Left kidney (tissue), 2 donors: Measurements from ENCODE around the gene LDLRAD4. TPM values are rescaled to one million over a fixed set of nuclear protein-coding genes. Genes with fewer than 3 reads are reported as not detected.
A peak's percentile ranks its signal among the peaks of the same experiment; 100 is the strongest.

ENCODE experiments used
- DNase-seq: peaks from one replicate; pipeline ENCODE4 v3.0.0-alpha.2; 2013
- polyA plus RNA-seq: library from polyadenylated mRNA; unstranded; fragments of 120-200 nt; gene quantifications from one replicate; pipeline ENCODE4 v1.2.1, GENCODE V29; 2013; ENCODE audit not compliant: insufficient read length

The LDLRAD4 gene
- polyA plus RNA-seq, 1 donor, result 9.7 TPM

DNA sequence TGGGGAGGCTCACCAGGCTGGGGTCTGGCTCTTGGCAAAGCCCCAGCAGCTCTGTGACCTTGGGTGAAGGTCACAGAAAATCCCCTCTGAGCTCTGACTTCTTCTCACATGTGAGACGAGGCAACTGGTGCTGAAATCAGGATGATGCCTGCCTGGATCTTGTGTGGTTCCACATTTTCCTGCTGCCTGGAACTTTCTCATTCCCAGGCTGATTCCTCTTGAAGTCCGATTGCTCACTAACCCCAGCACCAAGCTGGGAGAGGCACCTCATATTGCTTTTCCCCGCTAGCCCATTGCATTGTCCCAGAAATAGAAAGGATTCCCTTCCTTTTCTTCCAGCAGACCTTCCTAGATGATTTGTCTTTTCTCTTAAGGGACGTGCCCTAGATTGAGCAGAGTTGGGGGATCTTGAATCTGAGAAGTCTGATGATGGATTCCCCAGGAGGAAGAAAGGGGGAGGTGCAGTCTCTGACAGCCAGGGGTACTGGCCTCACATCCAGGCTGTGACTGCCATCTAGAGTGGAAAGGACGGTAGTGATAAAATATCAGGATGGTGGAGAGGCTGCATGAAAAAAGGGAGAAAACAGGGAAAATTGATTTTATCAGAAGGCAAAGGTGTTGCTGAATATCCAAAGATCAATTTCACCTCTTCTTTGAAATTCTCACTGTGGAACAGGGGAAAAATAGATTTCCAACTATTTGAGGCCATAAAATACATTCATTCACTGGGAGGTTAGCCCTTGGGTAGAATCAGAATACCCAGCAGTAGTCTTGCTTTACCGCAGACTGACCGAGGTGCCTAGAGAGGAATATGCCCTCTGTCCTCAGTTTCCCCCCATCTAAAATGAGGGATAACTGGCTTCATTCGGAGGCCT, 411.5 kb downstream of the LDLRAD4 start:
- peak; percentile 81 for DNase-seq

DNA sequence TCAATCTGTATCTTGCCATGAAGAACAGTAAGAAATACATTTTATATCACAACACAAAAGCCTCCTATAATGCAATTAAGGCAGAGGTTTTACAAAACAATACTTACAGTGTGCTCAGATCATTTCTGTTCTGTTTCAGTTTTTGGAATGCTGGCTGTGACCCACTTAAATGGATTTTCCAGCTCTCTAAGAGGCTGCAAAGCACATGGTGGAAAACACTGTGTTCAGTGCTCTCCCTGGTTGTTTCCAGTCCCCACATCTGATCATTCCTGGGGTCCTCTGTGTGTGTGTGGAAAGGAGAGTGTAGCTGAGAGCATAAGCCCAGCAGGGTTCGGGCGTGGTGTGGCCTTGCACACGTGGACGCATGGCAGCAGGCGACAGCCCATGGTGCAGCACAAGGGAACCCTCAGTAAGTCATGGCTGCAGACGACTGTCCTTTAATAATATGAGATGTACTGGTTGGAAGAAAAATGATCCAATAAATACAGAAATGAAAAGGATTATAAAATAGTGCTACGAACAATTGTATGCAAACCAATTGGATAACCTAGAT, 412.2 kb downstream of the LDLRAD4 start:
- DNase-seq, result no peak

DNA sequence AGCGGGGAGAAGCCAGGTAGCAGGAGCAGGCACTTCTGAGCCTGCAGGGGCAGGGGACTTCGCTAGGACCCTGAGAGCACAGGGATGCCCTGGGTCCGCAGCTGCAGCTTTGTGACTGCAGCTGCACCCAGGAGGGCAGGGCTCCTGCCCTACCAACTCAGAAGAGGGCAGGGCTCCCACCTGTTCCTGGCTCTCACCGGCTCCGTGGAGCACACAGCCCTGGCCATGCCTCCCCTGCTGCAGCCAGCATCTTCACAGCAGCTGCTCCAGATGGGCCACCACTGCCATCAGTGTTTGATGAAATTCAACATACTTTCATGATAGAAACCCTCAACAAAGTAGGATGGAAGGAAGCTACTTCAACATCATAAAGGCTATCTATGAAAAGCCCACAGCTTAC, 415.1 kb downstream of the LDLRAD4 start:
- no peak for DNase-seq

DNA sequence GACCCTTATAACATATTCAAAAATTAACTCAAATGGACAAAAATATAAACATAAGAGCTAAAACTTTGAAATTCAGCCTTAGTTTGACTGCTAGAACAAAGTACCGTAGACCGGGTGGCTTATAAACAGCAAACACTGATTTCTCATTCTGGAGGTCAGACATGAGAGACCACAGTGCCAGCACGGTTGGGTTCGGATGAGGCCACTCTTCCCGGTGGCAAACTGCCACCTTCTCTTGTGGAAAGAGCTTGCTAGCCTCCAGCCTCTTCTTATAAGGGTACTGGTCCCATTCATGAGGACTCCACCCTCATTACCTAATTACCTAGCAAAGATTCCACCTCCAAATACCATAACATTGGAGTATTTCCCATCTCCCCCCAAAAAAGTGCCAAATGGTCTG, 416.5 kb downstream of the LDLRAD4 start:
- DNase-seq, result no peak

DNA sequence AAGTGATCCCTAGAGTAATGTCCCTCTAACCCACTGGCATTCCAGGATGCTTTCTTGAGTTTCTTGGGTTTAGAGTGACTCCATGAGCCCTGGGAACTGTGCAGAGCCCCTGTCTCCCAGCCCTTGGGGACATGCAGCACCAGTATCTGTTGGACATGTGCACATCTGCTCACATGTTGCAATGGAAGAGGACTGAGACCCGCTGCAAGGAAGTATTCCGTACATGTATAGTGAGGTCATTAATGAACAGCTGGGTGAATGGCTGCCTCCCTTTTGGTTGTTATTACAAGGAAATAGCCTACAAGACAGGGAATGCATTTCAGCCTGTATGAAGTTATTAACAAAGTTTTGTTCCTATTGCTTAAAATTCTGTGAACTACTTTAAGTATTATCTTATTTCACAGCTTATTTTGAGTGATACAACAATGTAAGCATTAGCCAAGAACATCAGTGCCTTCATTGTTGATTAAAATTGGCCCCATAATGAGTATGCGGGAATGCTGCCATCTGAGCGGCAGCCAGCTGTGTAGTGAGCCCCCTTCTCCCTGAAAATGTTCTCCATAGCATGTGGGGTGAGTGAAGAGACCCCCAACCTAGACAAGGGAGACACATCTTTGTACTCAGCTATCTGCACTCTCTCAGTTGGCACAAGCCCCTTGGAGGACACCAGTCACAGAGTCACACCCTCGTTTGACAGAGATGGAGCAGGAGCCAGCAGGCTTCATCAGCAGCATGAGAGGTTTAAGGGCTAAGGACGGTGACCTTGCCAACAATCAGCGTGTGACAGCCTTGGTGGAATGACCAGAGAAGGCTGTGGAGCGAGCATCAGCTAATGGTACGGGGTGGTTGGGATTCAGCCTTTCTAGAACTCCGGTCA, 420.4 kb downstream of the LDLRAD4 start:
- DNase-seq, result no peak

DNA sequence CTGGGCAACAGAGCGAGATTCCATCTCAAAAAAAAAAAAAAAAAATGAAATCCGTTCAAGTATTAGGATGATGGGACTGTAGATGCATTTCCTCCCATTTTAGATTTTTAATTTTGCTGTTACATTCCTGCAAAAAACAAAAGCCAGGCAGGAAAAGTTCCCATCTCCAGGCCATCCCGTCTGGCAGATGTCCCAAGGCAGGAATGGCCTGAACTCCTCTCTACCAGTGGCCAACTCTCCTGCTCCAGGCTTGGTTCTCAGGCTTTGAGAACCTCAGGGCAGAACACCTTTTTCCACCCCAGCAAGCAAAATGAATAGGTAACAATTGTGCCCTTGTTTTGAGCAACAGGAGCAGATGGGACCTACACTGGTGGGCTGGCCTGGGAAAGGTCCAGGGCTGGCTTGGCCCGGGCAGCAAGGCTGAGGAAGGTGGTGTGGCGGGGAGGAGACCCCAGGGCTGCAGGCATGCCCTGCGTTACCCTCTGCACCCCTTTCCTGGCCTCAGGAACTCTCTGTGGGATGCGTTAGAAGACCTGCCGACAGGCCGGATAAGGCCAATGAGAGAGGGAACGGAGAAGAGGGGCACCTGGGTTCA, 421.8 kb downstream of the LDLRAD4 start:
- no peak for DNase-seq

DNA sequence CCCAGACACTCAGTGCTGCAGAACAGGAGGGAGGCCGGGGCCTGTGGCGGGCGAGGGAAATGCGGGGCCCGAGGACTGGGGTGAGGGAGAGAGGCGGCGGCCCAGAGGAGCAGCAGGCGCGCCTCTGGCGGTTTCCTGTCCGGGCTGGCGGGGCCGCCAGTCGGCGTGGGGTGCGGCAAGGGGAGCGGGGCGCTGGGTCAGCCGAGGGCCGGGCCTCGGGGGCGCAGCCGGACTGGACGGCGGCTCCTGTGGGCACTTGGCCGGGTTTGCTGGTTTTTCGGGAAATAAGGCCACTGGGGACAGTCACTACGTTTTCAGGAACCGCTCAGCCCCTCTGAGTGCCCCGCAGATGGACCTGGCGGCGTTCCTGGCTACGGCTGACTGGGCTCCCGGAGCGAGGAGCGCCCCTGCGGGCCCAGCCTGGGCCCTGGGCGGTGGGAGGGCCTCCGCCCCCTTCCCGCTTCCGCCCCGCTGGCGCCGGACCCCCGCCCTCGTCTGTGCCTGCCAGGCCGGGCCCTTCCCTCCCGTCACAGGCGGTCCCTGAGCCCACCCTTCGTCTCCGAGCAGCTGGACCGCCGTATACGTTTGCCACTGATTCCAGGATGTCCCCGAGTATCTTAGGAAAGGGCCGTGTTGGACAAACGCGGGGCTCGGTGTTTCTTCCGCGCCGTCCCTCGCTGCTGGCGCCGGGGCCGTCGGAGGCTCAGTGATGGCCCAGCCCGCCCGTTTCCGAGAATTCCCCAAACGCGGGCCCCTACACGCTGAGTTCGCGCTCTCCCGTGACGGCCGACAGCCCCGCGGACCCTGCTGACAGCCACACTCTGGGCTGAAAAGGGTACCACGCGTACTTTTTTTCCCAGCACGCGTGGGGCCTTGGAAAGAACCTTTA, 423.2 kb downstream of the LDLRAD4 start:
- DNase-seq, result peak; percentile 65

DNA sequence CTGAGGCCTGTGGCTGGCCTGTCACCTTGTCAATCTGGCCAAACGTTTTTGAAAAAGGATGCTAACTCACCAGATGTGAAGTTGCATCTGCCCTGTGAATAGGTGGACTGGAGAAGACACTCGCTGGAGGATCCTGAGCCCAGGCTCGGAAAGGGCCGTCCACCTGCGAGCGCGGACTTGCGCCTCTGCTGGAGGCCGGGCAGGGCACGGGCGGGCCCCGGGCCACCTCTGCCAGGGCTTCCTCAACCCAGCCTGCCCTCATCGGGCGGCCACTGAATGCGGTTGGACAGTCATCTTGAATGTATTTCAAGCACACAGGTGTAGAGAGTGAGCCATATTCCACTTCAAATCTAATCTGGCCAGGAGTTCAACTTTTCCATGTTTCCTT, 423.9 kb downstream of the LDLRAD4 start:
- DNase-seq, result no peak

DNA sequence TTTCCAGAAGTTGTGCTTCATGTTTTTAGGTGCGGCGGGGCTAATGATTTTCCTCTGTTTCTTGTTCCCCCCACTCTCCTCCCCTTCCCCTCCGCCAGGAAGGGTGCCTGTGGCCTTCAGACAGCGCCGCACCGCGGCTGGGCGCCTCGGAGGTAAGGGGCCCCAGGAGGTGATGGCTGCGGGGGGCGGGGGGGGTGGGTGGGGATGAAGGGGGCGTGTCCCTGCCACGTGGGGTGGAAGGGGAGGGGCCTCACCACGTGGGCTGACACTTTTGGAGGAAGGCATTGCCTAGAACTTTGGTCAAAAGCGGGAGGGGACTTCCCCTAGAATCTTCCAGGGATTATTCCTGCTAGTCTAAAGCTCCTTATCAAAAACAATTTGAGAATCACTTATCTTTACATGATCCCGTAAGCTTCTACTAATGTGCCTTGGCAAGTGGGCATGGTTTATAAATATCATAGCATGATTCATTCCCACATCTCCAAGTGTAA, 424.7 kb downstream of the LDLRAD4 start:
- DNase-seq, result no peak

DNA sequence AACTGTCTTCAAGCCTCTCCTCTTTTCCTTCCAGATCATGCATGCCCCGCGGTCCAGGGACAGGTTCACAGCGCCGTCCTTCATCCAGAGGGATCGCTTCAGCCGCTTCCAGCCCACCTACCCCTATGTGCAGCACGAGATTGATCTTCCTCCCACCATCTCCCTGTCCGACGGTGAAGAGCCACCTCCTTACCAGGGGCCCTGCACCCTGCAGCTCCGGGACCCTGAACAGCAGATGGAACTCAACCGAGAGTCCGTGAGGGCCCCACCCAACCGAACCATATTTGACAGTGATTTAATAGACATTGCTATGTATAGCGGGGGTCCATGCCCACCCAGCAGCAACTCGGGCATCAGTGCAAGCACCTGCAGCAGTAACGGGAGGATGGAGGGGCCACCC, 426.5 kb downstream of the LDLRAD4 start:
- DNase-seq, result no peak

DNA sequence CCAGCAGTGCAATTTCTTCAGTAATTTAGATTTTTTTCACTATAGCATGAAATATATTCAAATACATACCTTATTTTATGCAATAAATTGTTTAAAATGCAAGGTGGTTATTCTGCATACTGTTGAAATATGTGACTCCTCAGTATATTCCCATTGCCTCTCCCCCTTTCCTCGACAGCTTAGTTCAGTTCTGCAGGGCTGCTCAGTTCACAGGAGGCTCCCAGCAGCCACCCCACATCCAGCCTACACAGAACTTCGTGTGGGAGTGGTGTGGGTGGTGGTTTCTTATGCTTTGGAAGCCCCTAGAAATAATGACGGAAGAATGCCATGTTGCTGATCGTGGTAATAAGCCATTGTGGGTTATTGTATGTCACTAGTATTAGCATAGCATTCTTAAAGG, 428.1 kb downstream of the LDLRAD4 start:
- DNase-seq, result no peak

DNA sequence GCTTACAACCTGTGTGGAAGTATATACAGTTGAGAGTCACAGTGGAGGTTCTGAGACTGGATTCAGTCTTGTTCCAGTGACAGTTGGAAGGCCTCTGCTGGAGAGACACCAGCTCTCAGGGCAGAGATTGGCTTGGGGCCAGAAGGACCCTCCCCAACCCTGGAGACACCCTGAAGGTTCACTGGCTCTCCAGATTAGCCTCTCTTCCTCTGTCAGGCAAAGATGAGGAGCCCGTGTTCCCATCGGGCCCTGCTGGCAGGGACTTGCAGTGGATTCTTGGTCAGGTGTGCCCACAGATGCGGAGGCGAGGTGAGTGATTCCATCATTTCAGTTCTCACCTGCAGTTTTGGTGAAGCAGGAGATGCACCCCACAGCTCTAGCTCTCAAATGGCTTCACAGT, 429.2 kb downstream of the LDLRAD4 start:
- DNase-seq, result no peak

DNA sequence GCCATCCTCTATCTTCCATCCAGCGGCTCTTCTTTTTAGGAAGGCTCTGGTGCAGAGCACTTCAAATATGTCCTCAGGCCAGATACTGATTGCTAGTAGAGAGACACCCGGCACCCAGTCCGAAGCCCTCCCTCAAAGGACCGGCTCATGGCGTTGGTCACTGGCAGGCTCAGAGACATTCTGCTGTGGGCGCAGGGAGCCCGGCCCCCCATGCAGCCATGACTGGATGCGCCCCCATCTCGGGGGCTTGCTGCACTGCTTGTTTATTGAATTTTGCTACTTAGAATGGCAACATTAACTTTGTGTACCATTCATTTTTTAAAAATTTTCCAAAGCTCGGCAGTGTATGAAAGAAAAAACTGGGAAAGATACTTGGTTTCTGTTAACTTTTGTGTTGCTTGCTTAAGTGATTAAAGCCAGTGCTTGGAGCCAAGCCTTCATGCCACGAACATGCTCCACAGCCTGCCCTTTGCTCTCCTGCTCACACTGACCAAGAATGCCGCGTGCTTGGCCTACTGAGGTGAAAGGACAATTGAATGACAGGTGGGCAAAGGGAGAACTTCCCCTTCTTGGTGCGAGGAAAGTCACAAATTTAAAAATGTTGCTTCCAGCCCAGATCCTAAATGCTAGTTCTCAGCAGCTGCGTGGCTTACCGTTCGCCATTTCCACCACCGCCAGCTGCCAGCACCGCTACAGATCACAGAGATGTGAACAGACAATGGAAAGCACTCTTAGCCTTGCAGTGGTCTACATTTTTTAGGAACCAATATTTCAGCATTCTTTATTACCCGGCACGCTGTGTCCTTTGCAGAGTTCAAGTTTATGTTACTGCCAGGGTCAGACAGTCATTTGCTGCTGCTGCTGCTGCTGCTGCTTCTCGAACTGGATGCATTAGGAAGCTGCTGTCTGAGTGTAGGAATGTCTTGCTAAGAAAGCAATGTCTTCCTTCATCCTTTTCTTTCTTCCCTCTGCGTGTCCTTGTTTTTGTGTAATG, 431.1 kb downstream of the LDLRAD4 start:
- no peak for DNase-seq

DNA sequence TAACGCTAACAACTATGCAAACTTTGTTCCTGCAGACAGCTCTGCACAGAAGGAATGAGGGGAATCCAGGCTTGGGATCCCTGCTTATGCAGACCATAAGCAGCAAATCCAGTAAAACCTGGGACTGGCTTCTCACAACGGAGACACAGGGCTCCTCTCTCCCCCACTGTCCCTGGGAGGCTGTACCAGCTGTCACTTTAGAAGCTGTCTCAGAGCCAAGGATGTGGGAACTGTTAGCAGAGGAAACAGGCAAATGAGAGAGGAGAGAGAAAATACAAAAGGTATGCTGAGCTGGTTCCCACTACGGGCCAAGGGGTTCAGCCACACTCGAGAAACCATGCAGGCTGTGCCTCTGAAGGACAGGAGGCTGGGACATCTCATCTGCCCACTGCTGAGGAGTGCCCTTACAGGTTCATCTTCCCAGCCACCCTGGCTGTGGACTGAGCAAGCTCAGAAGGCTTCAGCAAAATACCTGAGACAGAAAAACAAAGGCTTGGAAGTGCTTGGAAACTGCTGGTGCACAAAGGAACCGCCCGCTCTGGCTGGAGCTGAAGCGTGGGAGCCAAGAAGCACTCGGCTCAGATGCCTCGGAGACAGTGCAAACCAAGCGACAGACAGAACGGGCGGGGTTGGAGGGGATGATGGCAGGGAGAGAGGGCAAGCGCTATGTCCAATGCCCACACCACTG, 435.3 kb downstream of the LDLRAD4 start:
- DNase-seq, result no peak

DNA sequence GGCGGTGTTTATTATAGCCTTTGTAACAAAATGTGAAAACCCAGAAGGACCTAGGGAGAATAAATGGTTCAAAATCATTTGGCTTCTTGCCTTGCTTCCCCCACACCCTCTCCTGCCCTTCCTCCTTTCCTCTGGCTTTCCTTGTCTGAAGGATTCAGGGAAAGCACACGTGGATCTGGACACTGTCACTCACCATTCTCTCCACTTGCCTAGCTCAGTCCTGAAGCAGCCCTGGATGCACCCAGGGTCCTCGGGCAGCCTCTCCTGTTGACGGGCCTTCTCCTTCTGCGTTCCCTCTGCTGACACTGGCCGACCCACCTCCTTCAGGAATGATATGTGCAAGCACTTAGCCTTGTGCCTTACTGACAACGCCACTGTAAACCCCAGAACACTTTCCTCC, 439.4 kb downstream of the LDLRAD4 start:
- no peak for DNase-seq

DNA sequence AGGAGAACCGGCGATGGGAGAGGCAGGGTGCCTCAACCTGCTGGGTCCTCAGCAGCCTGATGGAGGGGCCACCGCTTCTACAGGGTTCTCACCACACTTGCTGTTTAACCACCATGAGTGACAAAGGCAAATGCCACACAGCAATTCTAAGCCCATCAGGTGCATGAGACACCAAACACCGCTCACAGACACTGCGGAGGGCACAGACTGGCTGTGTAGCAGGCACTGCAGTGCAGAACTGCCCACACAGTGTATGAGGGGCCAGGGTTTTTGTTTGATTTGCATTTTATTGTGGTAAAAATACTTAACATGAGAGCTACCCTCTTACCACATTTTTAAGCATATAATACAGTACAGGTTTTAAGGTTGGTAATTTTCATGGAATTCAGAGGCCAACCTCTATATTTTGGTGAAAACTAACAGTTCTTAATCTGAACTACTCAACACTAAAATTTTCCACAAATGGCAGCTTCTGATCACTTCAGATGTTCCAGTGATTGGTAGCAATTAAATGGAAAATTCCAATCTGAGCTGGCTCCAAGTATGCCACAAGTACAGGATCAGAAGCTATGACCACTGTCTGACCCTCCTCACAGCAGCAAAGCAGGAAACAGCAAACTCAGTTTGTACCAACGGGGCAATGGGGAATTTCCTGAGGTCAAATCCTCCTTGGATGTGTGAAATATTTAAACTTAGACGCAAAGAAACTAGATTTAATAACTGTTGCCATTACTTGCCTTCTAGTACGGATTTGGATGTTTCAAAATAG, 440.1 kb downstream of the LDLRAD4 start:
- no peak for DNase-seq

DNA sequence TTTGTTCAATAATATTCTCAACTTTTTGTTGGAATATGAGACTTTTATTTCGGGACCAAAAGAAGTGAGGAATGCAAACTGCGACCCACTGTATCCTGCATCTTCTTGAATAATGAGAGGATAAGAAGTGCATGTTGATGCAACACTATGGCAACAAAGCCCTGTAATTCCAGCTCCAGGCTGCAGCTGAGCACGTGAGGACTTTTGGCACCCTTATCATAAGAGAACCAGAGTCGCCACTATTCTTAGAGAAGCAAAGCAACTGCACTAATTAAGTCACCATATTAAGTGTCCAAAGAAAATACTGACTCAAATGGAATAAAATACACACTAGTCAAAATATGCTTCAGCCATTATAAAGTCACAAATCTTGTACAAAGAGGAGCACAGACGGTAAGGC, 441.9 kb downstream of the LDLRAD4 start:
- no peak for DNase-seq

DNA sequence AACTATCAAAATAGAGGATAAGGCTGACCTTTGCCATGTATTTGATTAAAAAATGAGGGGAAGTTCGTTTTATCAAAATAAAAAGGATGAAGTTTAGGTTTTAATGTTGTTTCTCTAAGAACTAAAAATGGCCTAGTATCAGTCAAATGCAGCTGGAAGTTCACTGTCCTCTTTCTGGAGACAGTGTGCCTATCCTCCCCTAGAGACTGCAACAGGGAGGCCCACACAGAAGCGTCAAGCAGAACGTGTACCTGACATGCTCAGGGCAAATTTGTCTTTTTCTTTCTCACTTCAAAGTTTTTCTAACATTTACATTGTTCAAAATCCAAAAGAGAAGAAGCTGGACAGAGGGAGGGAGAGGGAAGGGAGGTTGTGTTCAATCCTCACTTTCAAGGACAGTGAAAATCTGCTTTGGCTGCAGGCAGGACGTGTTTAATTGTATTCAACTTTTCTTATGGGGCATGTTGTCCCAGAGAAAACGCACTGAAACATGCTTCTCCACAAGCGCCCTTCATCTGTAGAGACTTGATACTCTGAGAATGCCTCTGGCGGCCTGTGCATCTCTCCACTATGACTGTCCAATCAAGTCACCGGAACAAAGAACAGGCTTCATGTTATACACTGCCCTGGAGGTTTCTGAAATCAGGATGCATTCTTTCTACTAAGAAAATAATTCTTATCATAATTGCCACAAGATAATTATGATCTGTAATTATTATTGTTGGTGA, 442.7 kb downstream of the LDLRAD4 start:
- DNase-seq, result no peak
